Peyer's patch (tissue), 4 donors: ENCODE data around the gene PTBP2.

Experiments used
- CTCF ChIP-seq, 6 experiments: fragments of 450-650 bp in 4 of 6; fragments of 200-600 bp in 2 of 6; sonication (generic) in 1 of 6; IDR thresholded peaks; one replicate each; pipeline ENCODE4 v1.5.1; 2017 to 2019; ENCODE audit warnings: antibody characterized with exemption in 6 of 6, mild to moderate bottlenecking in 3 of 6, moderate library complexity in 1 of 6
- POLR2A ChIP-seq, 2 donors: fragments of 450-650 bp; IDR thresholded peaks; one replicate each; pipeline ENCODE4 v1.5.1; 2017; ENCODE audit warnings: antibody characterized with exemption in 2 of 2, mild to moderate bottlenecking in 2 of 2, moderate library complexity in 2 of 2

DNA sequence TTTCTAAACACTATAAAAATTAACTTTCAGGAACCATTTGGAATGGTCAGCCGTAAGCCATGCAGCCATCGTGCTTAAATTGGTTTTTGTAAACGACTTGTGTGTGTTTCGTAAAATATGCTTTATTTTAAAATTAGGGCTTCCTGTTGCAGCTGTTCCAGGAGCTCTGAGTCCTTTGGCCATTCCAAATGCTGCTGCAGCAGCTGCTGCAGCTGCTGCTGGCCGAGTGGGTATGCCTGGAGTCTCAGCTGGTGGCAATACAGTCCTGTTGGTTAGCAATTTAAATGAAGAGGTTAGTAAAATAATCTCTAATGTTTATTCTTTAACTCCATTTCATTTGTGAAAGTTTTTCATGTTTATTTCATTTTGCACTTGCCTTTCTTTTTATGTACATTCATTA, 83.1 kb downstream of the PTBP2 start:
- no peak for TF ChIP-seq CTCF (IDR thresholded peaks at IDR 0.05)
- TF ChIP-seq POLR2A (IDR thresholded peaks at IDR 0.05): no peak
